Sigmoid colon (tissue), 7 donors: ENCODE measurements around the gene ZNF787. TPM values are rescaled to one million over a fixed set of nuclear protein-coding genes. Genes with fewer than 3 reads are reported as not detected.
A peak's percentile ranks its signal among the peaks of the same experiment; 100 is the strongest.

Experiments
- DNase-seq: peaks from one replicate; pipeline ENCODE4 v3.0.0-alpha.2; 2019
- H3K27ac ChIP-seq, 4 donors: fragments of 200-600 bp; sonication (generic); one replicate each; pipeline ENCODE4 v1.5.1; 2016 to 2019; ENCODE audit warnings: mild to moderate bottlenecking in 1 of 4
- H3K27me3 ChIP-seq, 3 donors: fragments of 200-600 bp; sonication (generic); one replicate each; pipeline ENCODE4 v1.5.1; 2019; ENCODE audit warnings: mild to moderate bottlenecking in 1 of 3
- H3K36me3 ChIP-seq, 4 donors: fragments of 200-600 bp; sonication (generic); one replicate each; pipeline ENCODE4 v1.5.1; 2016 to 2019
- H3K4me1 ChIP-seq, 4 donors: fragments of 200-600 bp; sonication (generic); one replicate each; pipeline ENCODE4 v1.5.1; 2017 to 2019
- H3K4me3 ChIP-seq, 4 donors: fragments of 200-600 bp; sonication (generic); one replicate each; pipeline ENCODE4 v1.5.1; 2017 to 2019; ENCODE audit warnings: mild to moderate bottlenecking in 2 of 4, moderate library complexity in 1 of 4
- H3K9me3 ChIP-seq, 4 donors: fragments of 200-600 bp in 3 of 4; sonication (generic) in 3 of 4; one replicate each; pipeline versions ENCODE4 v1.5.1 to v1.6.1; 2013 to 2019
- EP300 ChIP-seq, 4 donors: sonication (generic); formaldehyde crosslinking; IDR thresholded peaks; one replicate each; pipeline ENCODE4 v1.6.1; 2017; ENCODE audit warnings: antibody characterized with exemption in 4 of 4
- POLR2A ChIP-seq, 2 donors: fragments of 450-650 bp; IDR thresholded peaks; one replicate each; pipeline ENCODE4 v1.6.1; 2016; ENCODE audit warnings: antibody characterized with exemption in 2 of 2, mild to moderate bottlenecking in 2 of 2, moderate library complexity in 2 of 2
- POLR2AphosphoS5 ChIP-seq, 4 donors: sonication (generic); formaldehyde crosslinking; IDR thresholded peaks; one replicate each; pipeline ENCODE4 v1.6.1; 2017; ENCODE audit warnings: antibody characterized with exemption in 4 of 4
- WGBS, 2 donors: extraction: QIAGEN DNeasy Blood & Tissue Kit; methylation state at CpG; one replicate each; pipeline ENCODE4 v1.1.7; 2013; 5-methylcytosine and 5-hydroxymethylcytosine counted together
- intact Hi-C: fragments of 100-400 bp; cut with DNase I; formaldehyde crosslinking; loops from one replicate; pipeline ENCODE4 v1.15.1; 2023
- polyA plus RNA-seq, 3 donors: library from polyadenylated mRNA; stranded (reverse); fragments of 200-250 nt; gene quantifications; one replicate each; pipeline ENCODE4 v1.2.3, GENCODE V29; 2013
- total RNA-seq, 4 donors: library from RNA; depleted of rRNA; stranded (reverse); fragments of >200 nt; gene quantifications; one replicate each; pipeline ENCODE4 v1.1.0, GENCODE V29; 2016
- TF ChIP-seq, protein P1 (sequence below), 4 experiments: fragments of 450-650 bp in 3 of 4; fragments of 200-600 bp in 1 of 4; IDR thresholded peaks; one replicate each; pipeline ENCODE4 v1.5.1; 2016 to 2019; ENCODE audit warnings: antibody characterized with exemption in 4 of 4, mild to moderate bottlenecking in 3 of 4, moderate library complexity in 2 of 4
- donor health status: healthy with polysubstance abuse.
- donor health status: Bipolar disorder and iron deficiency.
- donor health status: healthy.

Gene ZNF787
- total and polyA plus RNA-seq, 7 donors, result 11.0 to 38.3 (median 14.1) TPM

GRCh38 chr19:56080669-56081401 lies 40.3 kb downstream of the ZNF787 start:
- peaks cover 0 to 17% (median 0%) of the 10 kb centered on the region in 3 donors for H3K27me3 ChIP-seq
- 3% methylated on average over 36 of the region's 36 CpGs for WGBS, 2 donors
- H3K9me3 ChIP-seq, result no peaks in the 10 kb centered on the region
- peak overlapping the region; percentile 2 to 44 (median 34) for H3K4me3 ChIP-seq
- peaks cover 0 to 5% (median 0%) of the 10 kb centered on the region in 4 donors for H3K36me3 ChIP-seq
- TF ChIP-seq POLR2A (IDR thresholded peaks at IDR 0.05) (no peak), POLR2AphosphoS5 (IDR thresholded peaks at IDR 0.05) (peak in 1 of 4 donors; percentile 11), EP300 (IDR thresholded peaks at IDR 0.05) (no peak)
- TF ChIP-seq, protein P1, sequence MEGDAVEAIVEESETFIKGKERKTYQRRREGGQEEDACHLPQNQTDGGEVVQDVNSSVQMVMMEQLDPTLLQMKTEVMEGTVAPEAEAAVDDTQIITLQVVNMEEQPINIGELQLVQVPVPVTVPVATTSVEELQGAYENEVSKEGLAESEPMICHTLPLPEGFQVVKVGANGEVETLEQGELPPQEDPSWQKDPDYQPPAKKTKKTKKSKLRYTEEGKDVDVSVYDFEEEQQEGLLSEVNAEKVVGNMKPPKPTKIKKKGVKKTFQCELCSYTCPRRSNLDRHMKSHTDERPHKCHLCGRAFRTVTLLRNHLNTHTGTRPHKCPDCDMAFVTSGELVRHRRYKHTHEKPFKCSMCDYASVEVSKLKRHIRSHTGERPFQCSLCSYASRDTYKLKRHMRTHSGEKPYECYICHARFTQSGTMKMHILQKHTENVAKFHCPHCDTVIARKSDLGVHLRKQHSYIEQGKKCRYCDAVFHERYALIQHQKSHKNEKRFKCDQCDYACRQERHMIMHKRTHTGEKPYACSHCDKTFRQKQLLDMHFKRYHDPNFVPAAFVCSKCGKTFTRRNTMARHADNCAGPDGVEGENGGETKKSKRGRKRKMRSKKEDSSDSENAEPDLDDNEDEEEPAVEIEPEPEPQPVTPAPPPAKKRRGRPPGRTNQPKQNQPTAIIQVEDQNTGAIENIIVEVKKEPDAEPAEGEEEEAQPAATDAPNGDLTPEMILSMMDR (IDR thresholded peaks at IDR 0.05), result peak; percentile 5 to 43 (median 30)
- DNase-seq, result peak; percentile 84
- intact Hi-C loops, result no loop called here
- peaks cover 0 to 12% (median 10%) of the 10 kb centered on the region in 4 donors for H3K4me1 ChIP-seq
- H3K27ac ChIP-seq, result no peak overlapping the region

DNA sequence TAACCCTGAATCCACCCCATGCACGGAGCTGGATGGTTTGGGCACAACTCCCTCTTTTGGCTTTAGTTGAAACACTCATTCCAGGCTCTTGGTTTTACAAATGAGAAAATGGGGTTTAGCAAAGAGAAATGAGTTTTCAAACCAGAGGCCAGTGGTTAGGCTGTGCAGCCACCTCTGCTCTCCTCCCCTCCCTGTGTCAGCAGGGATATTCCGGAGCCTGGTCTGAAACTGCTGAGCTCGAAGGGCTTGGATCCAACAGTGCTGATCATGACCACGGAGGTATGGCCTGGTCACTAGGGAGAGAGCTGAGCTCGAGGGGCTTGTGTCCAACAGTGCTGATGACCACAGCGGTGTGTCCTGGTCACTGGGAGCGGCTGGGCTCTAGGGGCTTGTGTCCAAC lies 41.5 kb downstream of the ZNF787 start:
- no peak overlapping the region for H3K4me3 ChIP-seq
- H3K4me1 ChIP-seq, result peaks cover 0 to 12% (median 10%) of the 10 kb centered on the region in 4 donors
- peaks cover 0 to 17% (median 0%) of the 10 kb centered on the region in 3 donors for H3K27me3 ChIP-seq
- intact Hi-C loops, result loop anchor here (5.0 to 10.0 kb wide), 2 partner anchors 173 to 235 kb away; partner anchors contain the start of gene ZSCAN5A
- no peak overlapping the region for H3K27ac ChIP-seq
- TF ChIP-seq POLR2AphosphoS5 (IDR thresholded peaks at IDR 0.05) (no peak), EP300 (IDR thresholded peaks at IDR 0.05) (no peak), POLR2A (IDR thresholded peaks at IDR 0.05) (no peak)
- TF ChIP-seq, protein P1 (IDR thresholded peaks at IDR 0.05), result no peak
- no peak for DNase-seq
- WGBS, 2 donors, result 59 to 69% methylated on average over 7 of the region's 7 CpGs
- no peaks in the 10 kb centered on the region for H3K9me3 ChIP-seq
- no peaks in the 10 kb centered on the region for H3K36me3 ChIP-seq

- no peak for DNase-seq
- intact Hi-C loops, result loop anchor here (1.0 to 10.0 kb wide), 4 partner anchors 96 to 274 kb away; partner anchors contain the start of gene ZSCAN5A
- H3K36me3 ChIP-seq, result no peaks in the 10 kb centered on the region
- TF ChIP-seq, protein P1 (IDR thresholded peaks at IDR 0.05), result peak; percentile 68 to 86 (median 77)
- TF ChIP-seq POLR2A (IDR thresholded peaks at IDR 0.05), result no peak
- TF ChIP-seq EP300 (IDR thresholded peaks at IDR 0.05), result no peak
- no peak for TF ChIP-seq POLR2AphosphoS5 (IDR thresholded peaks at IDR 0.05)
- no peak overlapping the region for H3K27ac ChIP-seq
- H3K9me3 ChIP-seq, result no peaks in the 10 kb centered on the region
- WGBS, 2 donors, result 6 to 22% methylated on average over 5 of the region's 5 CpGs
- H3K4me3 ChIP-seq, result no peak overlapping the region
- peaks cover 0 to 10% (median 10%) of the 10 kb centered on the region in 4 donors for H3K4me1 ChIP-seq
- peaks cover 0 to 13% (median 0%) of the 10 kb centered on the region in 3 donors for H3K27me3 ChIP-seq
Observed at GRCh38 chr19:56076498-56076897, 44.6 kb downstream of the ZNF787 start.

GRCh38 chr19:56071151-56071550 lies 49.9 kb downstream of the ZNF787 start:
- WGBS, 2 donors, result 60 to 75% methylated on average over 4 of the region's 4 CpGs

More at GRCh38 chr19:56071151-56071550, 49.9 kb downstream of the ZNF787 start:
- H3K27ac ChIP-seq, result no peak overlapping the region
- no peaks in the 10 kb centered on the region for H3K9me3 ChIP-seq
- intact Hi-C loops, result loop anchor here (10.0 kb wide), 1 partner anchor 244 kb away; the partner anchor contains the start of gene ZSCAN5A
- no peaks in the 10 kb centered on the region for H3K36me3 ChIP-seq
- no peak for DNase-seq
- no peak overlapping the region for H3K4me3 ChIP-seq
- TF ChIP-seq POLR2AphosphoS5 (IDR thresholded peaks at IDR 0.05), result no peak
- TF ChIP-seq EP300 (IDR thresholded peaks at IDR 0.05), result no peak
- TF ChIP-seq, protein P1 (IDR thresholded peaks at IDR 0.05), result no peak
- no peak for TF ChIP-seq POLR2A (IDR thresholded peaks at IDR 0.05)
- H3K4me1 ChIP-seq, result peaks cover 0 to 7% (median 6%) of the 10 kb centered on the region in 4 donors
- H3K27me3 ChIP-seq, result peaks cover 0 to 12% (median 6%) of the 10 kb centered on the region in 3 donors
